Measurements from ENCODE around the gene DNAH7. TPM values are rescaled to one million over a fixed set of nuclear protein-coding genes. Genes with fewer than 3 reads are reported as not detected.

DNAH7 gene
- total and polyA plus RNA-seq, 2 of the 13 experiments (the other 11 are each of a cell fraction or from before 2014, with no cell fraction given), result 0.09 TPM; not detected in 1

GRCh38 chr2:196088203-196088602 lies 19.6 kb upstream of the DNAH7 start (continued):
- TF ChIP-seq ZUFSP (CRISPR knock-in tag; IDR thresholded peaks at IDR 0.05; ENCODE audit: borderline replicate concordance) (no peak), ARID2 (CRISPR knock-in tag; IDR thresholded peaks at IDR 0.05; ENCODE audit: borderline replicate concordance) (no peak), ZNF776 (CRISPR knock-in tag; IDR thresholded peaks at IDR 0.05) (no peak), PTBP1 (IDR thresholded peaks at IDR 0.05; ENCODE audit: low read depth, low read length, poor library complexity, severe bottlenecking) (no peak), PAXIP1 (CRISPR knock-in tag; conservative IDR thresholded peaks at IDR 0.05) (peak; percentile 62; the same call in 1 of the 2 replicates), ZNF629 (CRISPR knock-in tag; conservative IDR thresholded peaks at IDR 0.05) (no peak), ZZZ3 (CRISPR knock-in tag; IDR thresholded peaks at IDR 0.05; ENCODE audit: borderline replicate concordance) (no peak), ZEB1 (IDR thresholded peaks at IDR 0.05; ENCODE audit: insufficient replicate concordance, low read depth) (no peak), EP300 (IDR thresholded peaks at IDR 0.05; ENCODE audit: low read depth in 2 of 2, low read length in 2 of 2) (peak in 1 of 2 experiments; percentile 63; a peak in 1 of 4 replicates), EP300 (CRISPR knock-in tag; IDR thresholded peaks at IDR 0.05; ENCODE audit: borderline replicate concordance) (no peak), ZNF224 (CRISPR knock-in tag; IDR thresholded peaks at IDR 0.05) (no peak), NPAS2 (CRISPR knock-in tag; IDR thresholded peaks at IDR 0.05; ENCODE audit: borderline replicate concordance) (no peak), CEBPB (IDR thresholded peaks at IDR 0.05; ENCODE audit: borderline replicate concordance, low read depth, low read length) (peak; percentile 91), IRF2 (CRISPR knock-in tag; IDR thresholded peaks at IDR 0.05) (0 out of 2 replicates have a peak, but pooled peaks have one; percentile 50), MTA1 (CRISPR knock-in tag; IDR thresholded peaks at IDR 0.05; ENCODE audit: borderline replicate concordance) (no peak), TBX3 (IDR thresholded peaks at IDR 0.05; ENCODE audit: borderline replicate concordance) (no peak), SOX5 (CRISPR knock-in tag; IDR thresholded peaks at IDR 0.05; ENCODE audit: borderline replicate concordance) (peak; percentile 58; the same call in 1 of the 2 replicates), LCORL (IDR thresholded peaks at IDR 0.05) (no peak), LCORL (CRISPR knock-in tag; IDR thresholded peaks at IDR 0.05) (no peak), SNAPC5 (CRISPR knock-in tag; IDR thresholded peaks at IDR 0.05; ENCODE audit: borderline replicate concordance) (no peak), STAT5B (CRISPR knock-in tag; IDR thresholded peaks at IDR 0.05) (no peak), MED1 (CRISPR knock-in tag; IDR thresholded peaks at IDR 0.05) (0 out of 2 replicates have a peak, but pooled peaks have one; percentile 47), SP1 (IDR thresholded peaks at IDR 0.05) (no peak), SP1 (CRISPR knock-in tag; IDR thresholded peaks at IDR 0.05) (no peak), KAT2B (IDR thresholded peaks at IDR 0.05; ENCODE audit: borderline replicate concordance, low read depth, low read length) (no peak)

Data from HepG2 (cell line).